Smooth muscle cell (in vitro differentiated cells): Measurements from ENCODE around the gene ADGRG7. TPM values are rescaled to one million over a fixed set of nuclear protein-coding genes. Genes with fewer than 3 reads are reported as not detected.

ENCODE experiments used
- DNase-seq: peaks from one replicate; lab custom pipeline; 2025; ENCODE audit not compliant: unreplicated experiment; lab: John Stamatoyannopoulos, UW
- H2AFZ ChIP-seq: fragments of 200-600 bp; sonication (generic); 2 replicates; pipeline ENCODE4 v1.6.0; 2016; ENCODE audit warnings: antibody characterized with exemption, low read depth, mild to moderate bottlenecking
- H3F3A ChIP-seq: fragments of 200-600 bp; sonication (generic); 2 replicates; pipeline ENCODE4 v1.6.0; 2017; ENCODE audit warnings: antibody characterized with exemption, low read depth
- H3K27ac ChIP-seq: fragments of 200-600 bp; sonication (generic); 2 replicates; pipeline ENCODE4 v1.5.1; 2016; ENCODE audit warnings: low read depth, mild to moderate bottlenecking
- H3K27me3 ChIP-seq: fragments of 200-600 bp; sonication (generic); 2 replicates; pipeline ENCODE4 v1.6.1; 2016; ENCODE audit warnings: low read depth, mild to moderate bottlenecking
- H3K36me3 ChIP-seq: fragments of 200-600 bp; sonication (generic); 2 replicates; pipeline ENCODE4 v1.5.1; 2016; ENCODE audit warnings: low read depth
- H3K4me1 ChIP-seq: fragments of 200-600 bp; sonication (generic); 2 replicates; pipeline ENCODE4 v1.5.1; 2016; ENCODE audit warnings: low read depth
- H3K4me2 ChIP-seq: fragments of 200-600 bp; sonication (generic); 2 replicates; pipeline ENCODE4 v1.6.0; 2016; ENCODE audit warnings: mild to moderate bottlenecking
- H3K4me3 ChIP-seq: fragments of 200-600 bp; sonication (generic); 2 replicates; pipeline ENCODE4 v1.5.1; 2016; ENCODE audit warnings: mild to moderate bottlenecking
- H3K79me2 ChIP-seq: fragments of 200-600 bp; sonication (generic); 2 replicates; pipeline ENCODE4 v1.6.0; 2016; ENCODE audit warnings: low read depth, mild to moderate bottlenecking
- H3K9ac ChIP-seq: fragments of 200-600 bp; sonication (generic); 2 replicates; pipeline ENCODE4 v1.6.0; 2016; ENCODE audit warnings: low read depth
- H3K9me3 ChIP-seq: fragments of 200-600 bp; sonication (generic); replicated peaks from 2 replicates; pipeline ENCODE4 v1.5.1; 2016; ENCODE audit warnings: low read depth
- H4K20me1 ChIP-seq: fragments of 200-600 bp; sonication (generic); 2 replicates; pipeline ENCODE4 v1.6.0; 2016; ENCODE audit warnings: low read depth
- WGBS: methylation state at CpG from one replicate; pipeline ENCODE4 v1.1.7; 2016; ENCODE audit warnings: low lambda C conversion rate; 5-methylcytosine and 5-hydroxymethylcytosine counted together
- polyA plus RNA-seq: library from polyadenylated mRNA; unstranded; fragments of >200 nt; fragmentation: Nextera tagmentation; extraction: Ambion mirVana; gene quantifications from 2 replicates; pipeline ENCODE4 v1.2.1, GENCODE V29; 2016
- total RNA-seq: library from RNA; depleted of rRNA; stranded (reverse); fragments of >200 nt; gene quantifications from 2 replicates; pipeline ENCODE4 v1.2.3, GENCODE V29; 2014
- TF ChIP-seq, protein P1 (sequence below): fragments of 200-600 bp; sonication (generic); IDR thresholded peaks from 2 replicates; pipeline ENCODE4 v1.5.1; 2017; ENCODE audit warnings: borderline replicate concordance, mild to moderate bottlenecking, antibody characterized with exemption; ENCODE audit not compliant: insufficient read depth, poor library complexity, severe bottlenecking

ADGRG7 gene
- total and polyA plus RNA-seq, 2 experiments from 2014 or later: 0.04 TPM; not detected in 1

DNA sequence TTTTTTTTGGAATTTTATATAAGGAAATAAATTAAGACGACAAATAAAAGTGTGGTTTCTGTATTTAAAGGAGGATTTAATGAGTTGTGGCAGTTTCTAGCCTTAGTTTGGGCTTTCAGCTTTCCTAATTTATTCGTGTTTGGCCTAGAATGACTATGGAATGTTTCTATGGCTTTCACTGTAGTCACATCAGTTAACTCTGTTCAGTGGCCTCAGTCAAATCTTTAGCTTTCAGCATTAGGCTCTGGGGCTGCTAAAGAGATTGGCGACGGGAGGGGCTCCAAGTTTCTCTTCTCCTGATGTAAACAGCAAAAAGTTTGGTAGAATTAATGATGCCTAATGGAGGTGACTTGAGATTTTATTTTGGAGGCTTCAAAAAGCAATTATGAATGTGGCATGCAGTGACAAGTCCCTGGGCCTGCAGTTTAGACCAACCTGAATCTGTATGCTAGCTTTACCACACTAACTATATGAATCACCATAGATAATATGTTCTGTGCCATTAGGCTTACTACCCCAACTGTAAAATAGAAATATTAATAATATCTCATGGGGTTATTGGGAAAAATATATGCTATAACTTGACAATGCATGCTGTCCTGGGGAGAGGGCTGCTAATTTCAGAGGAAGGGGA is 47.1 kb upstream of the ADGRG7 start:
- Histone ChIP-seq H3K27ac (peak overlapping the region; percentile 93), H3K4me1 (peaks cover 44% of the 10 kb centered on the region), H3K27me3 (no peaks in the 10 kb centered on the region), H3K4me2 (peak overlapping the region; percentile 71), H3K36me3 (peaks cover 2% of the 10 kb centered on the region), H2AFZ (no peak overlapping the region), H3K9ac (peak overlapping the region; percentile 36), H3K79me2 (peaks cover 4% of the 10 kb centered on the region), H3K4me3 (no peak overlapping the region), H4K20me1 (peaks cover 3% of the 10 kb centered on the region), H3K9me3 (no peaks in the 10 kb centered on the region), H3F3A (peaks cover 19% of the 10 kb centered on the region)
- 52% methylated on average over 4 of the region's 4 CpGs for WGBS
- DNase-seq: no peak
- TF ChIP-seq, protein P1, sequence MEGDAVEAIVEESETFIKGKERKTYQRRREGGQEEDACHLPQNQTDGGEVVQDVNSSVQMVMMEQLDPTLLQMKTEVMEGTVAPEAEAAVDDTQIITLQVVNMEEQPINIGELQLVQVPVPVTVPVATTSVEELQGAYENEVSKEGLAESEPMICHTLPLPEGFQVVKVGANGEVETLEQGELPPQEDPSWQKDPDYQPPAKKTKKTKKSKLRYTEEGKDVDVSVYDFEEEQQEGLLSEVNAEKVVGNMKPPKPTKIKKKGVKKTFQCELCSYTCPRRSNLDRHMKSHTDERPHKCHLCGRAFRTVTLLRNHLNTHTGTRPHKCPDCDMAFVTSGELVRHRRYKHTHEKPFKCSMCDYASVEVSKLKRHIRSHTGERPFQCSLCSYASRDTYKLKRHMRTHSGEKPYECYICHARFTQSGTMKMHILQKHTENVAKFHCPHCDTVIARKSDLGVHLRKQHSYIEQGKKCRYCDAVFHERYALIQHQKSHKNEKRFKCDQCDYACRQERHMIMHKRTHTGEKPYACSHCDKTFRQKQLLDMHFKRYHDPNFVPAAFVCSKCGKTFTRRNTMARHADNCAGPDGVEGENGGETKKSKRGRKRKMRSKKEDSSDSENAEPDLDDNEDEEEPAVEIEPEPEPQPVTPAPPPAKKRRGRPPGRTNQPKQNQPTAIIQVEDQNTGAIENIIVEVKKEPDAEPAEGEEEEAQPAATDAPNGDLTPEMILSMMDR: no peak

DNA sequence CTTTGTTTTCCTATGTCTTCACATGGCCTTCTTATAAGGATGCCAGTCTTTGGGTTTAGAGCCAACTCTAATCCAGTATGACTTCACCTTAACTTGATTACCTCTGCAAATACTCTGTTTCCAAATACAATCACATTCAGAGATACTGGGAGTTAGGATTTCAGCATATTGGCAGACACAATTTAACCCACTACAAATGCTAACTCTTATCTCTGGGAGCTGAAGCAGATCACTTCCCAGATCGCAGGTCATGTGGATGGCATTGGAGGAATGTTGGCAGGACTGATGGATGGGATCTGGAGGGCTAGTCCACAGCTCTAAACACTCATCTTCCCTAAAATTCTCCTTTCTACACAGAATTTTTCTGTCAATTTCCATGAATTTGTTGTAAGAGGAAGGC is 46.2 kb upstream of the ADGRG7 start:
- no peak for DNase-seq
- H3K27ac ChIP-seq: peak overlapping the region; percentile 93
- peaks cover 19% of the 10 kb centered on the region for H3F3A ChIP-seq
- H2AFZ ChIP-seq: no peak overlapping the region
- peaks cover 3% of the 10 kb centered on the region for H4K20me1 ChIP-seq
- H3K79me2 ChIP-seq: peaks cover 4% of the 10 kb centered on the region
- H3K9ac ChIP-seq: no peak overlapping the region
- TF ChIP-seq, protein P1: no peak
- no peak overlapping the region for H3K4me3 ChIP-seq
- 40% methylated on average over 1 of the region's 1 CpG for WGBS
- no peaks in the 10 kb centered on the region for H3K27me3 ChIP-seq
- H3K4me1 ChIP-seq: peaks cover 44% of the 10 kb centered on the region
- H3K9me3 ChIP-seq: no peaks in the 10 kb centered on the region
- H3K4me2 ChIP-seq: no peak overlapping the region
- H3K36me3 ChIP-seq: peaks cover 2% of the 10 kb centered on the region

DNA sequence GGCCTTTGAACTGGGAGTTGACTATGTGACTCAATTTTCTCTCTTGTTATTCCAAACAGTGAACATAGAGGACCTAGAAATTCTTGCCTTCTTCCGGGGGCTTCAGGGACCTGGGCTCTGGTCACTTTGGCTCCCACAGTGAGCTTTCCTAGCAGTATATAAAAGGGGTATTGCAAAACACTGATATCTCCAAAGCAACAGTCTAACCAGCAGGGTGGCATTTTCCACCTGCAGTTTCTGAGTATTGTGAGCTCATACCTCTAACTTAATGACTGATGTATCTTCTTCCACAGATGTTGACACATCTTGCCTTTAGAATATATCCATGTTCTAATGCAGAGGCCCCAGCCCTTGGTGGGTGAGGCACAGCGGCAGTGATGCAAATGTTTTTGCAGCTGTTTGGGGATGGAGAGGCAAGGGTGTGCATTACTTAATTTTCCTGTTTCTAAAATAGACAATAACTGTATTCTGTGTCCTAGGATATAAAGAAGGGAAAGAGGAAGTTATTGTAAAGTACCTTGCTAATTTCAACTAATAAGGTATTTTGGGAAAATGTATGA is 45.7 kb upstream of the ADGRG7 start:
- Histone ChIP-seq H3K27me3 (no peaks in the 10 kb centered on the region), H3K4me2 (no peak overlapping the region), H3K9ac (no peak overlapping the region), H2AFZ (no peak overlapping the region), H3K79me2 (peaks cover 4% of the 10 kb centered on the region), H3K4me3 (no peak overlapping the region), H4K20me1 (peaks cover 3% of the 10 kb centered on the region), H3K27ac (peak overlapping the region; percentile 93), H3K4me1 (peaks cover 42% of the 10 kb centered on the region), H3K36me3 (peaks cover 5% of the 10 kb centered on the region), H3K9me3 (no peaks in the 10 kb centered on the region), H3F3A (peaks cover 19% of the 10 kb centered on the region)
- 96% methylated on average over 2 of the region's 2 CpGs for WGBS
- no peak for DNase-seq
- TF ChIP-seq, protein P1: no peak

DNA sequence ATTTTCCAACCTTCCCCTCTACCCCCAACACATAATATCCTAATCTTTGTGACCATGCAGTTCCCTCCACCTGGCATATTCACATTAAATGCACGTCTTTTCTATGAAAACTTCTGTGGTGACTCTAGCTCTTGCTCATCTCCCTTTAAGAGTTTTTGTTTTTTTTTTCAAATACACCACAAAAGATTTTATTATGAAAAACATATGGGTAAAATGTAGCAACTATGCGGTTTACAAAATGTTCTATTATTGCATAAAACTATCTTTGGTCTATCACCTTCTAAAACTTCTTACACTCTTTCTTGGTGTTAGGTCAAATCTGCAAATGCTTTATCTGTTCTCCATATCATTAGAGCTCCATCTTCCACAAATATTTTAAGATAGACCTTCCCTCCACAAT is 38.6 kb upstream of the ADGRG7 start:
- H3K36me3 ChIP-seq: peaks cover 23% of the 10 kb centered on the region
- H3K27ac ChIP-seq: no peak overlapping the region
- no peak overlapping the region for H3K9ac ChIP-seq
- DNase-seq: no peak
- H2AFZ ChIP-seq: no peak overlapping the region
- H3K9me3 ChIP-seq: no peaks in the 10 kb centered on the region
- no peaks in the 10 kb centered on the region for H3K4me1 ChIP-seq
- H4K20me1 ChIP-seq: no peaks in the 10 kb centered on the region
- WGBS: 96% methylated on average over 2 of the region's 2 CpGs
- H3K27me3 ChIP-seq: no peaks in the 10 kb centered on the region
- no peak overlapping the region for H3K4me3 ChIP-seq
- TF ChIP-seq, protein P1: no peak
- no peaks in the 10 kb centered on the region for H3F3A ChIP-seq
- no peaks in the 10 kb centered on the region for H3K79me2 ChIP-seq
- H3K4me2 ChIP-seq: no peak overlapping the region
